B cell (primary cell): ENCODE results near the gene GABRG3. TPM values are rescaled to one million over a fixed set of nuclear protein-coding genes. Genes with fewer than 3 reads are reported as not detected.

Experiments
- ATAC-seq: fragments of 200-7000 bp; cut with Tn5 transposase; one replicate; pipeline ENCODE4 v1.10.0; 2021; ENCODE audit warnings: low read depth, mild to moderate bottlenecking, moderate number of reproducible peaks, moderate library complexity
- CTCF ChIA-PET: fragments of 350-600 bp; sonication (Branson Sonifier 250); formaldehyde crosslinking; loops from one replicate; lab custom pipeline; 2021; ENCODE audit warnings: antibody characterized with exemption, inconsistent platforms; lab: Charles Lee
- POLR2A ChIA-PET: fragments of 350-600 bp; sonication (Branson Sonifier 250); formaldehyde crosslinking; loops from one replicate; lab custom pipeline; 2021; ENCODE audit warnings: antibody characterized with exemption; lab: Charles Lee
- DNase-seq: peaks from one replicate; pipeline ENCODE4 v3.0.0; 2013
- H2AFZ ChIP-seq: 2 replicates; pipeline ENCODE4 v1.6.1; 2012; ENCODE audit warnings: mild to moderate bottlenecking, low read depth, low read length; ENCODE audit not compliant: insufficient read depth, poor library complexity, severe bottlenecking
- H3K27ac ChIP-seq, 2 donors: 1 replicate in 1 of 2; 2 replicates in 1 of 2; pipeline ENCODE4 v1.5.1; 2012 to 2013; ENCODE audit warnings: low read length in 2 of 2, mild to moderate bottlenecking in 2 of 2, moderate library complexity in 1 of 2
- H3K27me3 ChIP-seq, 4 experiments: fragments of 200-600 bp in 1 of 4; sonication (generic) in 1 of 4; replicated peaks in 1 of 4; 1 replicate in 2 of 4; 2 replicates in 2 of 4; pipeline versions ENCODE4 v1.6.1 to v1.7.0; 2013 to 2016; ENCODE audit warnings: low read length in 3 of 4, mild to moderate bottlenecking in 2 of 4, mixed read lengths in 1 of 4, moderate library complexity in 1 of 4; ENCODE audit not compliant: insufficient read depth in 4 of 4, control insufficient read depth in 3 of 4; ENCODE audit errors: control extremely low read depth in 1 of 4
- H3K36me3 ChIP-seq, 2 experiments: replicated peaks in 1 of 2; 1 replicate in 1 of 2; 2 replicates in 1 of 2; pipeline versions ENCODE4 v1.6.1 to v1.7.1; 2013; ENCODE audit warnings: low read length in 1 of 2; ENCODE audit not compliant: insufficient read depth in 2 of 2, control insufficient read depth in 1 of 2; ENCODE audit errors: control extremely low read depth in 1 of 2, extremely low read depth in 1 of 2
- H3K4me1 ChIP-seq, 2 donors: fragments of 200-600 bp in 1 of 2; sonication (generic) in 1 of 2; 1 replicate in 1 of 2; 2 replicates in 1 of 2; pipeline versions ENCODE4 v1.5.1 to v1.6.1; 2013 to 2017; ENCODE audit warnings: low read length in 2 of 2; ENCODE audit not compliant: control insufficient read depth in 2 of 2, insufficient read depth in 2 of 2
- H3K4me2 ChIP-seq: replicated peaks from 2 replicates; pipeline ENCODE3; 2012; ENCODE audit warnings: mild to moderate bottlenecking, low read depth, low read length; ENCODE audit not compliant: poor library complexity, severe bottlenecking
- H3K4me3 ChIP-seq, 5 experiments: fragments of 200-600 bp in 1 of 5; sonication (generic) in 1 of 5; 1 replicate in 3 of 5; 2 replicates in 2 of 5; pipeline versions ENCODE4 v1.5.1 to v1.7.0; 2011 to 2016; ENCODE audit warnings: low read length in 4 of 5, mild to moderate bottlenecking in 4 of 5, low read depth in 2 of 5, control low read depth in 1 of 5, moderate library complexity in 1 of 5; ENCODE audit not compliant: insufficient read depth in 1 of 5; ENCODE audit errors: control extremely low read depth in 1 of 5, extremely low read depth in 1 of 5
- H3K79me2 ChIP-seq: fragments of 200-600 bp; sonication (generic); one replicate; pipeline ENCODE4 v1.6.0; 2016; ENCODE audit warnings: low read length; ENCODE audit not compliant: control insufficient read depth, insufficient read depth
- H3K9ac ChIP-seq: fragments of 200-600 bp; sonication (generic); 2 replicates; pipeline ENCODE4 v1.6.1; 2017; ENCODE audit warnings: mild to moderate bottlenecking, low read length, moderate library complexity
- H3K9me3 ChIP-seq, 3 donors: one replicate each; pipeline versions ENCODE4 v1.6.1 to v1.7.1; 2013; ENCODE audit warnings: low read length in 2 of 3; ENCODE audit not compliant: control insufficient read depth in 2 of 3, insufficient read depth in 1 of 3; ENCODE audit errors: control extremely low read depth in 1 of 3
- H4K20me1 ChIP-seq: 2 replicates; pipeline ENCODE4 v1.6.0; 2012; ENCODE audit warnings: mild to moderate bottlenecking, low read length; ENCODE audit not compliant: insufficient read depth, control insufficient read depth, poor library complexity, severe bottlenecking
- H3K27ac Mint-ChIP-seq: one replicate; pipeline ENCODE4 v1.8.0; 2021; ENCODE audit warnings: mixed read lengths
- H3K27me3 Mint-ChIP-seq: one replicate; pipeline ENCODE4 v1.8.0; 2021; ENCODE audit warnings: mixed read lengths
- H3K4me1 Mint-ChIP-seq: one replicate; pipeline ENCODE4 v1.8.0; 2021; ENCODE audit warnings: mixed read lengths
- H3K4me3 Mint-ChIP-seq: one replicate; pipeline ENCODE4 v1.8.0; 2021; ENCODE audit warnings: mixed read lengths
- H3K9me3 Mint-ChIP-seq: one replicate; pipeline ENCODE4 v1.8.0; 2022; ENCODE audit warnings: mixed read lengths; ENCODE audit not compliant: insufficient read depth
- CTCF ChIP-seq: fragments of 200-600 bp; IDR thresholded peaks from one replicate; pipeline ENCODE4 v1.8.0; 2022; ENCODE audit warnings: antibody characterized with exemption, mild to moderate bottlenecking
- EZH2 ChIP-seq: IDR thresholded peaks from 2 replicates; pipeline ENCODE4 v1.6.1; 2012; ENCODE audit warnings: borderline replicate concordance, low read depth, mild to moderate bottlenecking, moderate library complexity, low read length; ENCODE audit not compliant: insufficient read depth, poor library complexity, severe bottlenecking
- WGBS: methylation state at CpG from one replicate; pipeline ENCODE4 v1.1.5; 2013; ENCODE audit warnings: missing lambda C conversion rate; ENCODE audit not compliant: insufficient coverage; 5-methylcytosine and 5-hydroxymethylcytosine counted together
- intact Hi-C: fragments of 100-400 bp; cut with micrococcal nuclease; formaldehyde crosslinking; loops from one replicate; pipeline ENCODE4 v1.10.0; 2022
- polyA plus RNA-seq: library from polyadenylated mRNA; depleted of rRNA; stranded (reverse); fragments of >200 nt; gene quantifications from 2 replicates; pipeline ENCODE4 v1.2.3, GENCODE V29; 2012
- total RNA-seq, 2 donors: library from RNA; stranded (reverse); fragments of 120-200 nt in 1 of 2; gene quantifications; 1 replicate in 1 of 2; 2 replicates in 1 of 2; pipeline versions ENCODE4 v1.2.3 to v1.2.4, GENCODE V29; 2013 to 2022

GABRG3 gene
- total and polyA plus RNA-seq, 2 donors (not counting 1 experiment from before 2014, with no cell fraction given), result not detected

DNA sequence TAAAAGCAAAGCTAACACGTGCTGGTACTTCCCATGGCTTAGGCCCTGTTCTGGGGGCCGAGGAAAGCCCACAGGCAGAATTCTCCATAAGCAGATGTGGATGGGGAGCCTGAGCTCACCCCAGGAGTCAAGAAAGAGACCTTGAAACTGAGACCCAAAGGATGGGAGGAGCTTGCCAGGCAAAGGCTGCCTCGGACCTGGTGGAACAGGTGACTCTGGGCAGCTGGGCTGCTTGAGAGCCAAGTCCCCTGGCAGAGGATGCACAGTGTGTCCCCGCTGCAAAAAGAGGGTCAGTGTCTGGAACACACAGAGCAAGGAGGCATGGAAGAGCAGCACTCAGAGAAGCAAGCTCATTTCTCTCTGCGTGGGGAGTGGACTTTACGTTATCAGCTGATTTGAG, 528.7 kb downstream of the GABRG3 start:
- DNase-seq, result no peak
- Mint-ChIP-seq H3K4me1 (no peaks in the 10 kb centered on the region), H3K4me3 (no peak overlapping the region), H3K9me3 (peaks cover 4% of the 10 kb centered on the region), H3K27ac (no peak overlapping the region), H3K27me3 (no peaks in the 10 kb centered on the region)
- no peaks in the 10 kb centered on the region for H3K79me2 ChIP-seq
- H3K4me3 ChIP-seq, result no peak overlapping the region
- intact Hi-C loops, result no loop called here
- ATAC-seq, result no peak
- no peaks in the 10 kb centered on the region for H3K4me1 ChIP-seq
- no peak overlapping the region for H3K4me2 ChIP-seq
- ChIA-PET CTCF (no interaction called here), POLR2A (no interaction called here)
- H2AFZ ChIP-seq, result no peak overlapping the region
- no peaks in the 10 kb centered on the region for H4K20me1 ChIP-seq
- H3K9me3 ChIP-seq, result peaks cover 0 to 12% (median 0%) of the 10 kb centered on the region in 3 donors
- no peaks in the 10 kb centered on the region for H3K27me3 ChIP-seq
- TF ChIP-seq EZH2 (no peak), CTCF (no peak)
- WGBS, result 80% methylated on average over 6 of the region's 6 CpGs
- H3K36me3 ChIP-seq, result no peaks in the 10 kb centered on the region
- no peak overlapping the region for H3K9ac ChIP-seq
- H3K27ac ChIP-seq, result no peak overlapping the region

DNA sequence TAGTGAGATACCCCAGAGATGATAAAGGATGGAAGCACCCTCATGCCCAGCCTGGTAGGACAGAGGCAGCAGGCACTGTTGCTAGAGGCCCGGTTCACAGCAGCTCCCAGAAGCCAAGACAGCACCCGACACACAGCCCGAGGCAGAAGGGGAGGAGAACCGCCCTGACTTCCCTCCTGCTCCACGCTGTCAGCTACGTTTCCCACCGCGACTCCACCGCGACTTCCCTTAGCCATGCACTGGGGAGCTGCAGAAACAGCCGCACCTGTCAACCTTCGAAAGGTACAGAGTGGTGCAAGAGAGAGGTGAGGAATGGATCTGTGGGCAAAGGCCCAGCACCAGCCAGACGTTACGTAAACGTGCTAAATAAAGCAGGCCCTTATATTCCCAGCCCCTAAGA, 529.2 kb downstream of the GABRG3 start:
- H3K27ac ChIP-seq, result no peak overlapping the region
- H3K27me3 Mint-ChIP-seq, result no peaks in the 10 kb centered on the region

More for the DNA sequence above, 529.2 kb downstream of the GABRG3 start:
- Histone ChIP-seq H4K20me1 (no peaks in the 10 kb centered on the region), H2AFZ (no peak overlapping the region), H3K27me3 (no peaks in the 10 kb centered on the region), H3K4me1 (no peaks in the 10 kb centered on the region), H3K79me2 (no peaks in the 10 kb centered on the region), H3K4me2 (no peak overlapping the region), H3K36me3 (no peaks in the 10 kb centered on the region), H3K9me3 (peaks cover 0 to 12% (median 0%) of the 10 kb centered on the region in 3 donors), H3K9ac (no peak overlapping the region), H3K4me3 (no peak overlapping the region)
- intact Hi-C loops, result no loop called here
- WGBS, result 86% methylated on average over 12 of the region's 15 CpGs
- Mint-ChIP-seq H3K9me3 (peaks cover 4% of the 10 kb centered on the region), H3K4me1 (no peaks in the 10 kb centered on the region), H3K27ac (no peak overlapping the region), H3K4me3 (no peak overlapping the region)
- no peak for ATAC-seq
- DNase-seq, result no peak
- no peak for TF ChIP-seq CTCF
- TF ChIP-seq EZH2, result no peak
- CTCF ChIA-PET, result no interaction called here
- POLR2A ChIA-PET, result no interaction called here
